ENCODE measurements around the gene DPY30.
"Not testable (repeated sequence)": the region's sequence is repeated elsewhere in the genome, so short reads cannot be mapped to it uniquely, and the experiment has no call there.

Gene DPY30

GRCh38 chr2:32039447-32040219 lies at the start of gene DPY30:
DPY30 (minus strand) TSS chr2:32039805; CDS start chr2:32039456, 349 bp downstream.
- peak; percentile 68 to 78 (median 74) for DNase-seq (ENCODE audit: low read depth in 2 of 3, low spot score in 2 of 3)

- DNase-seq (ENCODE audit: low read depth in 2 of 3, low spot score in 2 of 3), result no peak
Observed at GRCh38 chr2:32074134-32074506, 34.5 kb upstream of the DPY30 start.

DNA sequence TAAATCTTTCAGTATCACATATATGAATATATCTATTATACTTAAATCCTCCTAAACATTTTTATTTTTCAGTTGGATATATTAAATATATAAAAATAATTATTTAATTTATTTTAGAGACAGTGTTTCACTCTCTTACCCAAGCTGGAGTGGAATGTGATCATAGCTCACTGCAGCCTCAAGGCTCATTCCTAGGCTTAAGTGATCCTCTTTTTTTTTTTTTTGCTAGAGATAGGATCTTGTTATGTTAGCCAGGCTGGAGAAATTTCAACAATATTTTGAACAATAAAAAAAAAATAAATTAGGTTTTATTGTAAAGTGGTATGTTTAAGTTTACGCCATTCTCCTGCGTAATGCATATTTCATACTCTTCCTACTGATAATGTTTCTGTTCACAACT lies 27.9 kb upstream of the DPY30 start:
- DNase-seq (ENCODE audit: low read depth in 2 of 3, low spot score in 2 of 3), result no peak

GRCh38 chr2:32064713-32065112 lies 25.1 kb upstream of the DPY30 start:
- no peak for DNase-seq (ENCODE audit: low read depth in 2 of 3, low spot score in 2 of 3)

DNA sequence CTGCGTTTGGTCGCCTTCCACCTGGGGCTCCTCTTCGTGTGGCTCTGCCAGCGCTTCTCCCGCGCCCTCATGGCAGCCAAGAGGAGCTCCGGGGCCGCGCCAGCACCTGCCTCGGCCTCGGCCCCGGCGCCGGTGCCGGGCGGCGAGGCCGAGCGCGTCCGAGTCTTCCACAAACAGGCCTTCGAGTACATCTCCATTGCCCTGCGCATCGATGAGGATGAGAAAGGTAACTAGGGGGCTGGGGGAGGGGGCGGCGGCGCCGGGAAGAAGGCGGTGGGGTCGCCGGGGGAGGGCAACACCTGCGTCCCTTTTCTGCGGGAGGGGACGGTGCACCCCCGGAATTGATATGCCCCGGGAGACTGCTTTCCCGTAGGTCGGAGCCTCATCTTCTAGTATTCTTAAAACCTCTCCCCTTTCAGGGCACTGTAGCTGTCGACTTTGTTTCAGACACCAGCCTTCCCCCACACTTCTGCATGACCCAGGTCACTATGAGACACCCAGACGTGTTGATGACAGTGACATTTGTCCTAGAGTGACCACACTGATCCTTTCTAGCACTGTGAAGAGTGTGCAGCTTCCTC lies 24.5 kb upstream of the DPY30 start:
- peak in 1 of 3 experiments; percentile 5 for DNase-seq (ENCODE audit: low read depth in 2 of 3, low spot score in 2 of 3)

GRCh38 chr2:32063310-32064020 lies 23.9 kb upstream of the DPY30 start, which contains the start of gene SPAST:
SPAST (plus strand) TSS chr2:32063556; CDS start chr2:32063832, 276 bp downstream.
- DNase-seq (ENCODE audit: low read depth in 2 of 3, low spot score in 2 of 3), result peak; percentile 84 to 95 (median 88)

DNA sequence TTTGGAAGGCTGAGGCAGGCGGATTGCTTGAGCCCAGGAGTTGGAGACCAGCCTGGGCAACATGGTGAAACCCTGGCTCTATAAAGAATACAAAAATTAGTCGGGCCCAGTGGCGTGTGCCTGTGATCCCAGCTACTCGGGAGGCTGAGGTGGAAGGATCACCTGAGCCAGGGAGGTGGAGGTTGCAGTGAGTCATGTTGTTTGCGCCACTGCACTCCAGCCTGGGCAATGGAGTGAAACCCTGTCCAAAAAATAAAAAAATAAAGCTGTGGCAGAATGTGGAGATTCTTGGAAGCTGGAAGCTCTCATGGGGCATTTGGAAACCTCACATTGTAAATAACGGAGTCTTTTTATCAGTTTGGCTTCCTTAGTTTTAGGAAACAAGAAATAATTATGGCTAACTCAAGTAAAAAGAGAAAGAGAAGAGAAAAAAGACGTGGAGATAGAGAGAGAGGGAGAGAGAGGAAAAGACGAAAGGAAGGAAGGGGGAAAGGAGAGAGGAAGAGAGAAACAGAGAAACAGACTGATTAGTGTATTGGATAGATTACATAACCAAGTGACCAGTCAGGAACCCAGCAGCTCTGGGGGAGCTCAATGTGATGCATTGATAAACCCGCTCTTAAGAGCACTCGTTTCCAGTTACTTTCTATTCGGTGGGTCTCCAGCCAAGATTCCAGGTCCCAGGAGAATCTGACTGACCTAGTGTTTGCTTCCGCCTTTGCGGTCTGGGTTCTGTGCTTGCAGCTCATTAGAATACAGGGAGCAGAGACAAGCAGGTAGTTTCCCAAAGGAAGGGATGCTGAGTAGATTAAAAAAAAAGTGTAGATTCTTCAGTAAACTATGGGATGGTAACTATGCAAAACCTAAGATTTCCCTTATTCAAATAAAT lies 22.6 kb upstream of the DPY30 start:
- peak in 1 of 3 experiments; percentile 2 for DNase-seq (ENCODE audit: low read depth in 2 of 3, low spot score in 2 of 3)

- no peak for DNase-seq (ENCODE audit: low read depth in 2 of 3, low spot score in 2 of 3)
Observed at GRCh38 chr2:32061430-32061829, 21.8 kb upstream of the DPY30 start.

- DNase-seq (ENCODE audit: low read depth in 2 of 3, low spot score in 2 of 3), result no peak
Observed at GRCh38 chr2:32060266-32060665, 20.7 kb upstream of the DPY30 start.

- DNase-seq (ENCODE audit: low read depth in 2 of 3, low spot score in 2 of 3), result no peak
Observed at GRCh38 chr2:32058130-32058529, 18.5 kb upstream of the DPY30 start.

DNA sequence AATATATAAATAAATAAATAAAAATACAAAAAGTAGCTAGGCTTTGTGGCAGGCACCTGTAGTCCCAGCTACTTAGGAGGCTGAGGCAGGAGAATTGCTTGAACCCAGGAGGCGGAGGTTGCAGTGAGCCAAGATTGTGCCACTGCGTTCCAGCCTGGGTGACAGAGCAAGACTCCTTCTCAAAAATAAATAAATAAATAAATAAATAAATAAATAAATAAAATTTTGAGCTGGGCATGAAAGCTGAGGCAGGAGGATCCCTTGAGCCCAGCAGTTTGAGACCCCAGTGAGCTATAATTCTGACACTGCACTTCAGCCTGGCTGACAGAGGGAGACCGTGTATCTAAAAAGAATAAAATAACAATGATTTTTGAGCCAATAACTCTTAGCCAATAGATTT lies 15.0 kb upstream of the DPY30 start:
- not testable (repeated sequence) for DNase-seq (ENCODE audit: low read depth in 2 of 3, low spot score in 2 of 3)

GRCh38 chr2:32051836-32052439 lies 12.3 kb upstream of the DPY30 start:
- no peak for DNase-seq (ENCODE audit: low read depth in 2 of 3, low spot score in 2 of 3)

GRCh38 chr2:32043561-32043960 lies 4.0 kb upstream of the DPY30 start:
- DNase-seq (ENCODE audit: low read depth in 2 of 3, low spot score in 2 of 3), result no peak

DNA sequence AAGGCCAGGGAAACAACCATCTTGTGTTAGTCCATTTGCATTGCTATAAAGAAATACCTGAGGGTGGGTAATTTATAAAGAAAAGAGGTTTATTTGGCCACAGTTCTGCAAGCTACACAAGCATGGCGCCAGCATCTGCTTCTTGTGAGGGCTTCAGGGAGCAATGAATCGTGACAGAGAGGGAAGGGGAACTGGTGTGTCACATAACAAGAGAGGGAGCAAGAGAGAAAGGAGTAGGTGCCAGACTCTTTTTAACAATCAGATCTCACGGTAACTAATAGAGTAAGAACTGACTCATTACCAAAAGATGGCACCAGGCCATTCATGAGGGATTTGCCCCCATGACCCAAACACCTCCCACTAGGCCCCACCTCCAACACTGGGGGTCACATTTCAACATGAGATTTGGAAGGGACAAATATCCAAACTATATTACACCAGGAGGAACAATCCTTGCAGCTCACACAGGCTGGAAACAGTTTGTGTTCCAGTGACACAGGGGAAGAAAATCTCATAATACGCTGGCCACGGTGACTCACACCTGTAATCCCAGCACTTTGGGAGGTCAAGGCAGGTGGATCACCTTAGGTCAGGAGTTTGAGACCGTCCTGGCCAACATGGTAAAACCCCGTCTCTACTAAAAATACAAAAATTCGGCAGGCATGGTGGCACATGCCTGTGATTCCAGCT lies 5.3 kb downstream of the DPY30 start:
- not testable (repeated sequence) for DNase-seq (ENCODE audit: low read depth in 2 of 3, low spot score in 2 of 3)

- DNase-seq (ENCODE audit: low read depth in 2 of 3, low spot score in 2 of 3), result not testable (repeated sequence)
Observed at GRCh38 chr2:32018789-32019482, 20.7 kb downstream of the DPY30 start.

DNA sequence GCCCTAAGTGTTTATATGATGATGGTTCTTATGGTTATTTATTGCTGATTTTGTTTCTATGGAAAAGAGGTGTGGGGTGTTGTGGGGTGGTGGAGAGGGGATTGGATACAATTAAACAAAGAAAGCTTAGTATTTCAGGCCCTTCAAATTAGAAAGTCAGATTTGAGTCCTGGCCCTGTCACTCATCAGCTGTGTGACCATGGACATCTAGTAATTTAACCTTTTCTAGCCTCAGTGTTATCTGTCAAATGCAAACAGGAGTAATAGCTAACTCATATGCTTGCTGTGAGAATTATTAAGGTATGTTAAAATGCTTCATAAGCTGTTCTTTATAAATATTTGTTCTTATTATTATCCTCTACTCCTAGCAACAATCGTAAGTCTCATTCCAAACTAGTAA lies 26.7 kb downstream of the DPY30 start:
- no peak for DNase-seq (ENCODE audit: low read depth in 2 of 3, low spot score in 2 of 3)

GRCh38 chr2:32011485-32011960 lies 28.1 kb downstream of the DPY30 start:
- no peak for DNase-seq (ENCODE audit: low read depth in 2 of 3, low spot score in 2 of 3)

DNA sequence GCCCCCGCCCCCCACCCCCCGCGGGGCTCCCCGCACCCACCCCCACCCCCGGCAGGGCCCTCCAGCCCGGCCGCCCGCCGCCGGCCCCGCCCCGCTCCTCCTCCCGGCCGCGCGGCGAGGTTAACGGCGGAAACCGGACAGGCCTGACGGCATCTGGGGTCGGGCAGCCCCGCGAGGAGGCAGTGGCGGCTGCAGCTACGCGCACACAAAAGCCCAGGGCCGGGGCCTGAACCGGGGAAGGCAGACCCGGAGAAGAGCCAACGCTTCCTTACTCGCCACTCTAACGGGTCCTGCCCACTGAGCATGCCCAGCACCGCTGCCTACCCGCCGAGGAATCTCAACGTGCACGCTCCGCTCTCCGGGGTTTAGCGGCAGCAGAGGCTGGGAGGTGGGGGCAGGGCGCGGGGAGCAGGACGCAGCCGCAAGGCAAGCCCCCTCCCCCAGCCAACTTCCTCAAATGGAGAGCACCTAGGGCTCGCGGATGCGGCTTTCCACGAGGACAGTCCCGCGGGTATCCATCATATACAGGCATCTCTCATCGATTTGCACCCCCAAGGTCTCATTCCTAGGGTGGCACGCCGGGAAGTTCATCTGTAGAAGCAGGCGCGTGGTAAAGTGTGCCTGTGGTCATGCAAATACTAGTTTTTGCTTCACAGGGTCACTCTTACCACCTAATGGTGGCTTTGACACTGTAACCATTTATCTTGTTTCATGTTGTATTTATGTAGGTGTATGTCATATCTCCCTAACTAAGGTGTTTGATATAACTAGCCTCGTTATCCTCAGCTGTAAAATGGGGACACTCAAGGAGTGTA lies 28.7 kb downstream of the DPY30 start, which contains the start of gene MEMO1:
Gene MEMO1 (minus strand): TSS at position 339 of the 815 bp plus-strand sequence. CDS start 761 bp downstream, outside the sequence.
- peak; percentile 80 to 84 (median 83) for DNase-seq (ENCODE audit: low read depth in 2 of 3, low spot score in 2 of 3)
